HG02623 (cell line): ENCODE measurements around the gene ATP6V1B1.

ENCODE experiments used
- ATAC-seq: cut with Tn5 transposase; IDR thresholded peaks from one replicate; pipeline ENCODE4 v1.9.1; 2021; ENCODE audit warnings: moderate library complexity; ENCODE audit not compliant: unreplicated experiment

ATP6V1B1 gene

DNA sequence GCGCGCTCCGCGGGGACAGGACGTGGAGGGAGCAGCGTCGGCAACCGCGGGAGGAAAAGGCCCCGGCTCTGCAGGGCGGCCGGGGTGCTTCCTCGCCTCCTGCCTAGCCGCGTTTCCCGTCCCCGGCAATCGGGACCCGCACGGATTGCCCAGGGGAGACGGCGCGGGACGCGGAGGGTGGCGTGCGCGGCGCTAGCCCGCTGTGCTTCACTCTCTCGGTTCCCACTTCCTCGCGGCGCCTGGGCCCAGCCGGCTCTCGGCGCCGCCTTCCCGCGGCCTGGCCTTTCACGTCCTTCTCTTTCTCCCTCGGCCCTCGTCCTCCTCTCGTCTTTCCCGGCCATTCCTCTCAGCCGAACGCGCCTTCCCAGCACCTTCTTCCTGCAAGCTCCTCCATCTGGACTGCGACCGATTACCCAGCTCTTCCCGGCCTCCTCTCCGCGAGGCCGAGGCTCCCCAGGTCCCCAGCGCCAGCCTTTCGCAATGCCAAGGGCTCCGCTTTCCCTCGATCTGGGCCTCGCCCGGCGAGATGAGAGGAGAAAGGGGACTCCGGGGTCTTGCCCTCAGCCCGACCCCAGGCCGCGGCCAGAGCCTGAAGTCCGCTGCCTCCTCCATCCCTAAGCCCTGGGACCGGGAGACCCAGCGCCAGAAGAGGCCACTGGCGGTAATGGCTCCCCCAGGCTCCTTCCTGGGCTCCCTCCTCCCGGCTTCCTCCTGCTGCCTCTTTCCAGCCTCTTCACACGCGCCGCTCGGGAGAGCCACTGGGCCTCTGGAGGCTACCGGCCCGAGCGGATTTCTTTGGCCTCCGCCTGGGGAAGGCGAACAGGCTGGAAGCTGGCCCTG lies 34.3 kb upstream of the ATP6V1B1 start:
- ATAC-seq, result no peak

DNA sequence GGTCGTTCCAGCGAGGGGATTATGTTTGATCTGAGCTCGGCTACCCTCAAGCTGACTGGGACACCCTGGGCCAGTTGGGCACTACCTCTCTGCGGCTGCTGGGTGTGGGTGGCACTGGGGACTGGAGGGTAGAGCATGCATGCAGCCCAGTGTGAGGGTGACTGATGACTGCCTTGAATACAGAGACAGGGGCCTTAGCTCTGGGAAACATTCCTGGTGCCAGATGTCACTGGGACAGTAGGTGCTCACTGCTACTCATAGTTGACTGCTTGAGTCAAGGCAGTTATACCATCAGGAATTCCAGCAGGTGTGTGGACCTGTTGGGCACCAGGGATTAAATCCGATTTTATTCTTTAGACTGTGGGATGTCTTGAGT lies 33.6 kb upstream of the ATP6V1B1 start:
- no peak for ATAC-seq

GRCh38 chr2:70902579-70902978 lies 33.1 kb upstream of the ATP6V1B1 start:
- no peak for ATAC-seq

- ATAC-seq, result no peak
Measured at GRCh38 chr2:70903171-70903570, 32.5 kb upstream of the ATP6V1B1 start.

DNA sequence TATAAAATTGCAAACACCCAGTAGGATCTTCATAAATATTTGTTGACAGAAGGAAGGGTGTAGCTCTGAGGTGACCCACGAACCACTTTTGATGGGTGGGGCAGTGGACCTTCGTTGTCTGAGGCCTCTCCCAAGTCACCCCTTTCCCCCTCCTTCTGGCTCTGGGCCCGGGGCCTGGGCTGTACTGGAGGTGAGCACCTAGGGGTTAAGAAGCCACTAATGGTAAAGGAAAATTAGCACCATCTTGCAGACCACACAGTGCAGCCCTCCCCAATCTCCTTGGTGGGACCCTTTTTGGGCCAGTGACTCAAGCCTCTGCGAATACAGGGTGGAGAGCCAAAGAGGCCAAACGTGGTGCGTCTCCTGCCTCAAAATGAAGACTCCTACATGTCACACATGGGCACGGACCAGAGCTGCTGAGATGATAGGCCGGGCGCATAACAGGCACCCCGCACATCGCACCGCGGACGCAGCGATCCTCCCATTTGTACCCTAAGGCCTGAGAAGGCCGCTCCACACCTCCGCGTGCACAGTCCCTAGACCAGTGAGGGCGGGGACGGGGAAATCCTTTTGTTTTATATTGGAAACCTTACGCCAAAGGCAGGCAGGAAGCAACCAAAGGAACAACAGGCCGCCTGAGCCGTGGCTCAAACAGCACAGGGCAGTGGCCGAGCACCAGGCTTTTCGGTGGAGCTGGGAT lies 31.9 kb upstream of the ATP6V1B1 start:
- ATAC-seq, result no peak

GRCh38 chr2:70904371-70905216 lies 31.1 kb upstream of the ATP6V1B1 start:
- ATAC-seq, result no peak

DNA sequence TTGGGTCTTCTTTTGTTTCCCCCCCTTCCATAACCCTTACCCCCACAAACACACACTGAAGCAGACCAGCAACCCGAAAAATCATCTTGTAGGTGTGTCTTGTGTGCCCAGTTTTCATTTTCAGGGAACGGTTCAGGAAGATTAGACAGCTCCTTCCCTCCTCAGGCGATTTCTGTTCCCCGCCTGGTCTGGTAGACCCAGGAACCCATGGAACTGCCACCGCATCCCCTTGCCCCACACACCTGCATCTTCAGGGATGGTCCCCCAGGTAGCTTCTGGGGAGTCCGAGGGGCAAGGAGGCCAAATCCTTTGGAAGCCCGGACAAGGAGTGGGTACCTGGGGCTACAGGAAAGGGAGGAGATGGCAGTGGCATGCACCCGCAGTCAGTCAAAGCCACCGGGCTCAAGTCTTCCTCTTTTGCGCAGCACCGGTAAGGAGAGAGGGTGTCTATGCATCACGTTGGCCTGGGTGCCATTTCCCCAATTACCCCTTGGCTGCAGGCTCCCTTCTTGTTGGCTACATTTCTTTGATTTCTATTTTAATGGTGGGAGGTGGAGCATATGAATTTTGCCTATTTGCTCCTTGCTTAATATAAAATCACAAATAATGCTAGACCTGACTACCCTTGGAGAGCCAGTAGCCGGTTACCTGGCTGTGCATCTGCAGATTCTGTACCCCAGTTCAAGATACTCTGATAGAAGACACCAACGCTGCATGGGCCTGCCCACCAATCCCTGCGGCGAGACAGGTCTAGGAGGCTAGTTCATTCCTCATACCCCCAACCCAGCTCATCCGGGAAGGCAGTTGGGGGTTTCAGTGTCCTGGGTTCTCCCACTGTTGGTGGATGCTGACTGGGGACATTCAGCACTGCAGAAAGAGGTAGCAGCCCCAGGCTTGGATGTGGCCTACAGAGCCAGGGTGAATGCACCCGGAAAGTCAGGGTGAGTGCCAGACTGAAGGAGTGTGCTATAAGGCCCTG lies 30.0 kb upstream of the ATP6V1B1 start:
- ATAC-seq, result no peak

DNA sequence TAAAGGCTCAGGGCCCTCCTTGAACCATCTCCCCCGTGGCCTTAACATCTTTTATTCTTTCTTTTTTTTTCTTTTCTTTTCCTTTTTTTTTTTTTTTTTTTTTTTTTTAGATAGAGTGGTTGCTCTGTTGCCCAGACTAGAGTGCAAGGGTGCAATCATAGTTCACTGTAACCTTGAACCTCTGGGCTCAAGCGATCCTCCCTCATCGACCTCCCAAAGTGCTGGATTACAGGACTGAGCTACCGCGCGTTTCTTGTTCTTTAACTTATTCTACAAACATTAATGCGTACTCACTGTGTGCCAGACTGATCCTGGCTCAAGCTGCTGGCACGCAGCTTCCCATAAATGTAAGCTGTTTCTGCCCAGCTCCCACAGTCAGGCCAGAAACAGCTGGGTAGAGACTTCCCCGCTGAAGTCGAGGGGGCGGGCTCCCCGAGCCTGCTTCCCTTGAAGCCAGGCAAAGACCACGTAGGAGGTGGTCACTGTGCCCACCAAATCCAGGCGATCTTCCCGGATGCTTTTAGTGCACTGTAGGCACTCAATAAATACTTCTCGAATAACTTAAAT lies 29.2 kb upstream of the ATP6V1B1 start:
- no peak for ATAC-seq

DNA sequence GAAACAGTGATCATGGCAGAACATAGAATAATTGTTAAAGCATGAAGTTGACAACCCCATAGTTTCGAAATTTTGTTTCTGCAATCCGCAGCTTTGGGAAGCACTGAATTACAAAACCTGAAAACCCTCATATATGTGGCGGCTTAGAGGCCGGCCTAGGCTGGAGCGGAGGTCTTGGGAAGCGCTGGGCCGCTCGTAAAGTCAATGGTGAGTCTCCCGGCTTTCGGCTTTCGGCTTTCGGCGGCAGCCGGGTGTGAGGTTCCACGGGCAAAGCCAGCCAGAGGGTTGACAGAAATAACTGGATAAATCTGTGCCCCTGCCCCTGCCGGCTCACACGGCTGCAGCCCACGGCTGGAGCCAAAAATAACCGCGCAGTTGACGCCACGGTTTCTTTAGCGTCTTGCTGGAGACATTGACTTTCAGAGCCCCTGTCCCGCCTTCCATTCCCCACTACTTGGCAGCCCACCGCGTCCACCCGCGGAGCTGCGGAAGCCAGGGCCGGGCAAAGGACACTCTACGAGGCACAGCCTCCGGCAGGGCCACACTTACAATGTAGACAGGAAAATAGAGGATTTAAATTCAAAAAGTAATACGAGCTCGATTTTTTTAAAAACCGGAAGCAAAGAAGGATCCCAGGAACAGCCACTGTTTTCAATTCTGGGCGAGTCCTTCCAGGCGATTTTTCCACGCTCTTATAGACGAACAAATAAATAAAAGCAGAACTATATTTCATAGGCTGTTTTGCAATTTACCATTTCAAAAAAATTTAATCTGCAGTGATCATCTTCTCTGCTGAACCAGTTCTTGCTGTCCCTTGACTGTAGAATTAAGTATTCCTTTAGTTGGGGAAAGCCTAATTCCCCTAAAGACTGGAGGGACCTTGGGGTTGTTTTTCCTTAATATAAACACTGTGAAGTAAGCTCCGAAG lies 28.3 kb upstream of the ATP6V1B1 start:
- ATAC-seq, result no peak

DNA sequence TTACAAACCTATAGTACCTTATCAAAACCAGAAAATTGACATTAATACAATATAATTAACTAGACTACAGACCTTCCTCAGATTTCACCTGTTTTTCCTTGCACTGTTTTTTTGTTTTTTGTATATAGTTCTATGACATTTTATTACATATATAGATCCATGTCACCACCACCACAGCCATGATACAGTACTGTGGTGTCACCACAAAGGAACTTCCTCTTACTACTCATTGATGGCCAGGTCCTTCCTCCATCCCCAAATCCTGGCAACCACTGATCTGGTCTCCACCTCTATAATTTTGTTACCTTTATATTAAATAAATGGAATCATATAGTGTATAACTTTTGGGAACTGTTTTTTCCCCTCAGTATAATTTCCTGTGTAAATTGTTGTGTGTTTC lies 19.4 kb upstream of the ATP6V1B1 start:
- ATAC-seq, result no peak

DNA sequence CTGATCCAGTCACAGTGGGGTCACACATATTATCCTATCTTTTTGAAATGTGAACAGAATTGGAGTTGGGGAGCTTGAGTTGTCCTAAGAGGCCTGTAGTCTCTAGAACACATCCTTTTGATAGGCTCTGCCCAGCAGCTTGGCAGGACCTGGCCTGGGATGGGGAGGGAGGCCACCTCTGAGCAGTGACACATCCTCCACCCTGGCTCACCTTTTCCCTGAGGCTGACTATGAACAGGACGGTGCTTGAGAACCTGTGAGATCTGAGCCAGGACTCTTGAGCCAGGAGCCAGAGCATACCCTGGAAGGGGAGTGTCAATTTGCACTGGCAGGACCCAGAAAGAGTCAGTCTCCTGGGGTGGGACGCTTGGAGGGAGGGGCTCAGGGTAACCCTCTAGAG lies 17.7 kb upstream of the ATP6V1B1 start:
- ATAC-seq, result no peak

GRCh38 chr2:70919672-70920366 lies 15.9 kb upstream of the ATP6V1B1 start:
- ATAC-seq, result no peak

- no peak for ATAC-seq
Measured at GRCh38 chr2:70920367-70920715, 15.4 kb upstream of the ATP6V1B1 start.

- no peak for ATAC-seq
Measured at GRCh38 chr2:70921031-70921430, 14.7 kb upstream of the ATP6V1B1 start.

GRCh38 chr2:70921839-70922234 lies 13.9 kb upstream of the ATP6V1B1 start:
- no peak for ATAC-seq

- ATAC-seq, result no peak
Measured at GRCh38 chr2:70922235-70923234, 13.2 kb upstream of the ATP6V1B1 start.

GRCh38 chr2:70923378-70924015 lies 12.2 kb upstream of the ATP6V1B1 start:
- ATAC-seq, result no peak
